H1 (cell line): Measurements from ENCODE around the gene RTN4RL1. TPM values are rescaled to one million over a fixed set of nuclear protein-coding genes. Genes with fewer than 3 reads are reported as not detected.

ENCODE experiments used
- CTCF ChIA-PET: fragments of 300-600 bp; sonication (Branson Sonifier 250); formaldehyde crosslinking; loops from one replicate; lab custom pipeline; 2021; ENCODE audit not compliant: partially characterized antibody; lab: Charles Lee
- POLR2A ChIA-PET: fragments of 300-600 bp; sonication (Branson Sonifier 250); formaldehyde crosslinking; loops from one replicate; lab custom pipeline; 2021; ENCODE audit warnings: inconsistent platforms; ENCODE audit not compliant: partially characterized antibody; lab: Charles Lee
- DNase-seq, 2 experiments: peaks; one replicate each; pipeline versions ENCODE4 v3.0.0 to v3.0.0-alpha.2; 2010 to 2022; ENCODE audit warnings: low spot score in 2 of 2, low read depth in 1 of 2, mixed read lengths in 1 of 2
- FAIRE-seq: peaks from 2 replicates; lab custom pipeline; 2011; peaks lifted over from hg19 to GRCh38; lab: Jason Lieb, UNC
- H2AFZ ChIP-seq: 2 replicates; pipeline ENCODE4 v1.8.1; 2012; ENCODE audit warnings: low read length, inconsistent platforms
- H2AK5ac ChIP-seq: 2 replicates; pipeline ENCODE4 v1.6.1; 2013; ENCODE audit warnings: low read depth, low read length
- H2BK120ac ChIP-seq: replicated peaks from 2 replicates; pipeline ENCODE3; 2013; ENCODE audit warnings: low read depth, low read length, inconsistent platforms
- H2BK12ac ChIP-seq: 2 replicates; pipeline ENCODE4 v1.6.1; 2013; ENCODE audit warnings: low read depth, low read length
- H2BK15ac ChIP-seq: 2 replicates; pipeline ENCODE4 v1.6.1; 2013; ENCODE audit warnings: low read length
- H2BK20ac ChIP-seq: 2 replicates; pipeline ENCODE4 v1.6.1; 2013; ENCODE audit warnings: low read length
- H2BK5ac ChIP-seq: 2 replicates; pipeline ENCODE4 v1.6.1; 2013; ENCODE audit warnings: low read depth, low read length
- H3K14ac ChIP-seq: 2 replicates; pipeline ENCODE4 v1.6.1; 2013; ENCODE audit warnings: inconsistent platforms; ENCODE audit not compliant: insufficient read length
- H3K18ac ChIP-seq: 2 replicates; pipeline ENCODE4 v1.6.1; 2013; ENCODE audit warnings: low read length; ENCODE audit errors: extremely low read depth
- H3K23ac ChIP-seq: 2 replicates; pipeline ENCODE4 v1.6.1; 2013; ENCODE audit warnings: inconsistent platforms; ENCODE audit not compliant: insufficient read length
- H3K23me2 ChIP-seq: 2 replicates; pipeline ENCODE4 v1.6.1; 2013; ENCODE audit warnings: low read depth, low read length
- H3K27ac ChIP-seq: 2 replicates; pipeline ENCODE4 v1.6.1; 2011; ENCODE audit warnings: low read depth, low read length, inconsistent platforms
- H3K27me3 ChIP-seq, 4 experiments: replicated peaks in 1 of 4; 1 replicate in 1 of 4; 2 replicates in 3 of 4; pipeline versions ENCODE4 v1.6.1 to v1.8.1; 2011 to 2013; ENCODE audit warnings: low read length in 3 of 4, mild to moderate bottlenecking in 3 of 4, inconsistent platforms in 2 of 4, mixed read lengths in 2 of 4, moderate library complexity in 1 of 4; ENCODE audit not compliant: control insufficient read depth in 3 of 4, insufficient read depth in 3 of 4; ENCODE audit errors: extremely low read depth in 1 of 4
- H3K36me3 ChIP-seq, 4 experiments: 2 replicates each; pipeline versions ENCODE4 v1.6.1 to v1.8.1; 2011 to 2013; ENCODE audit warnings: mild to moderate bottlenecking in 4 of 4, low read length in 3 of 4, moderate library complexity in 2 of 4, control low read depth in 1 of 4, inconsistent platforms in 1 of 4; ENCODE audit not compliant: insufficient read depth in 4 of 4, control insufficient read depth in 2 of 4
- H3K4ac ChIP-seq: replicated peaks from 2 replicates; pipeline ENCODE3; 2013; ENCODE audit warnings: low read length, low read depth, mixed read lengths, inconsistent platforms; ENCODE audit not compliant: insufficient read length
- H3K4me1 ChIP-seq, 4 experiments: replicated peaks in 1 of 4; 1 replicate in 1 of 4; 2 replicates in 3 of 4; pipeline versions ENCODE4 v1.6.1 to v1.8.1; 2011 to 2013; ENCODE audit warnings: low read length in 3 of 4, inconsistent platforms in 2 of 4, mixed read lengths in 1 of 4; ENCODE audit not compliant: insufficient read depth in 4 of 4, control insufficient read depth in 3 of 4
- H3K4me2 ChIP-seq, 2 experiments: 2 replicates each; pipeline versions ENCODE4 v1.6.1 to v1.8.1; 2011 to 2013; ENCODE audit warnings: low read depth in 2 of 2, low read length in 2 of 2, control low read depth in 1 of 2, inconsistent platforms in 1 of 2, mild to moderate bottlenecking in 1 of 2; ENCODE audit not compliant: insufficient read depth in 1 of 2
- H3K4me3 ChIP-seq, 4 experiments: fragments of 200-600, 300-600 bp in 1 of 4; sonication (generic), shearing (Covaris generic), sonication (Bioruptor Twin) in 1 of 4; 2 replicates each; pipeline versions ENCODE4 v1.5.1 to v1.8.1; 2011 to 2016; ENCODE audit warnings: low read length in 4 of 4, low read depth in 3 of 4, control low read depth in 2 of 4, inconsistent platforms in 2 of 4, mild to moderate bottlenecking in 2 of 4, mixed read lengths in 1 of 4, moderate library complexity in 1 of 4; ENCODE audit not compliant: insufficient read depth in 2 of 4; ENCODE audit errors: extremely low read depth in 1 of 4
- H3K56ac ChIP-seq: replicated peaks from 2 replicates; pipeline ENCODE3; 2013; ENCODE audit warnings: low read depth, mild to moderate bottlenecking, mixed read lengths, low read length, inconsistent platforms; ENCODE audit not compliant: insufficient read length
- H3K79me1 ChIP-seq: 2 replicates; pipeline ENCODE4 v1.6.1; 2013; ENCODE audit warnings: low read depth, low read length, control low read depth
- H3K79me2 ChIP-seq, 2 experiments: 2 replicates each; pipeline versions ENCODE4 v1.6.1 to v1.8.1; 2012 to 2013; ENCODE audit warnings: low read length in 2 of 2, mild to moderate bottlenecking in 2 of 2, inconsistent platforms in 1 of 2; ENCODE audit not compliant: insufficient read depth in 2 of 2, control insufficient read depth in 1 of 2
- H3K9ac ChIP-seq, 4 experiments: replicated peaks in 1 of 4; 1 replicate in 1 of 4; 2 replicates in 3 of 4; pipeline versions ENCODE4 v1.6.1 to v1.8.1; 2011 to 2013; ENCODE audit warnings: low read depth in 3 of 4, low read length in 3 of 4, control low read depth in 2 of 4, mild to moderate bottlenecking in 2 of 4, moderate library complexity in 2 of 4, inconsistent platforms in 1 of 4; ENCODE audit errors: extremely low read depth in 1 of 4
- H3K9me3 ChIP-seq, 2 experiments: 2 replicates each; pipeline versions ENCODE4 v1.6.1 to v1.8.1; 2012 to 2013; ENCODE audit warnings: mild to moderate bottlenecking in 2 of 2, moderate library complexity in 2 of 2, control low read depth in 1 of 2, inconsistent platforms in 1 of 2, low read depth in 1 of 2, low read length in 1 of 2, mixed read lengths in 1 of 2; ENCODE audit not compliant: insufficient read depth in 2 of 2
- H4K20me1 ChIP-seq, 2 experiments: replicated peaks in 1 of 2; 2 replicates each; pipeline versions ENCODE3 to v1.8.1; 2011 to 2013; ENCODE audit warnings: inconsistent platforms in 2 of 2, low read length in 2 of 2, mild to moderate bottlenecking in 1 of 2; ENCODE audit not compliant: insufficient read depth in 2 of 2, control insufficient read depth in 1 of 2
- H4K5ac ChIP-seq: 2 replicates; pipeline ENCODE4 v1.6.1; 2013; ENCODE audit warnings: low read length, low read depth, mixed read lengths, inconsistent platforms; ENCODE audit not compliant: insufficient read length
- H4K8ac ChIP-seq: 2 replicates; pipeline ENCODE4 v1.8.0; 2013; ENCODE audit warnings: mild to moderate bottlenecking, moderate library complexity, low read length, inconsistent platforms; ENCODE audit not compliant: insufficient read depth; ENCODE audit errors: extremely low read depth
- H4K91ac ChIP-seq: replicated peaks from 2 replicates; pipeline ENCODE3; 2013; ENCODE audit warnings: low read length, mixed read lengths, inconsistent platforms; ENCODE audit not compliant: insufficient read length
- SRF ChIP-seq: IDR thresholded peaks from 2 replicates; pipeline ENCODE4 v1.6.1; 2011; ENCODE audit warnings: mild to moderate bottlenecking, low read depth, low read length, moderate library complexity
- WGBS, 2 experiments: shearing (Covaris generic) in 1 of 2; methylation state at CpG; one replicate each; pipeline versions ENCODE4 v1.1.6 to v1.1.7; 2013 to 2015; ENCODE audit warnings: low lambda C conversion rate in 2 of 2, mixed read lengths in 2 of 2, inconsistent platforms in 1 of 2, low coverage in 1 of 2, missing lambda C conversion rate in 1 of 2; ENCODE audit not compliant: insufficient replicate concordance in 2 of 2, insufficient coverage in 1 of 2, insufficient read length in 1 of 2; ENCODE audit errors: extremely low coverage in 1 of 2, missing lambda C conversion rate in 1 of 2; 5-methylcytosine and 5-hydroxymethylcytosine counted together
- polyA plus RNA-seq, 7 experiments: library from polyadenylated mRNA; depleted of rRNA in 3 of 7; stranded (reverse) in 5 of 7; unstranded in 2 of 7; fragments of >200 nt in 5 of 7; fragments of 200-250 nt in 2 of 7; gene quantifications; 1 replicate in 5 of 7; 2 replicates in 1 of 7; 4 replicates in 1 of 7; pipeline versions ENCODE4 v1.2.1 to v1.2.3, GENCODE V29; 2011 to 2013; ENCODE audit warnings: missing spikeins in 2 of 7, mixed read lengths in 2 of 7
- total RNA-seq: library from RNA; stranded (reverse); fragmentation: NEBNext Ultra II Directional; extraction: Animal tissue kit (Norgen Biotek cat#: 25700); gene quantifications from 2 replicates; pipeline ENCODE4 v1.2.1, GENCODE V29; 2021

RTN4RL1 gene
- total and polyA plus RNA-seq, 2 of the 8 experiments (the other 6 are each of a cell fraction or from before 2014, with no cell fraction given): 0.09 TPM; not detected in 1

DNA sequence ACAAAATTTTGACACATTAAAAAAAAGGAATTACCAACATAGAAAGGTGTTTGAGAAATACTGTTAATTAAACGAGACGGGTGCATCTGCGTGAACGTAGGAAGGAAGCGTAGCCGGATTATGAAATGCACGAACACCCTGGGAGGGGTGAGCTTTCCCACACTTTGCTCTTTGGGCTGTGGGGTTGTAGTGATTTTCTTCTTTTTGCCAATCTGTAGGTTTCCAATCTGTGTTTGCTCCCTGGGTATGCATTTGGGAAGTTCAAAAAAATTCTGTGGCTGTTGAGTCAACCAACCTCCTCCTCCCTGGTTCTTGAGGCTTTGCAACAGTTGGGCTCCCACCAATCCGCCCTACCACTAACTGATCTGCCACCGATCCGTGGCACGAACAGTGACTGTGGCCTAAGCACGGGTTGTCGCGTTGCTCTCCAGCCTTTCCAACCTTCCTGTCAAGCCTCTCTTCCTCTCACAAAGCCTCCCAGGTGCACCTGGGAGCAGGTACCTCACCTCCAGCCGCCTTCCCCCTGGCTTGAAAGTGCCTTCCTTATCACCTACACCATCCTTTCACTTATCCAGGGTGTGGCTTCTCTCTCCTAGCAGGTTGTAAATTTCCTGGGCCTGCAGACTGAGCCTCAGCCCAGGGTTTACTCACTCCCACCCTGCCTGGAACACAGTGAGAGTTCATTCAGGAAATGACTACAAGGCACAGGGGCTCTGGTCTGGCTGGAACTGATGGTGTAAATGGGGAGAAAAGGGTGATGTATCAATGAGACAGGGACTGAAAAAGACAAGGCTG, 16.6 kb downstream of the RTN4RL1 start:
- Histone ChIP-seq H4K20me1 (no peaks in the 10 kb centered on the region), H3K23me2 (no peaks in the 10 kb centered on the region), H3K27me3 (peaks cover 0 to 4% (median 3%) of the 10 kb centered on the region in 4 experiments; a peak in 3 of 7 replicates), H2BK12ac (0 out of 2 replicates have a peak overlapping the region, but pooled peaks have one; percentile 4), H3K36me3 (no peaks in the 10 kb centered on the region), H3K4ac (no peak overlapping the region), H3K4me3 (no peak overlapping the region), H2BK15ac (no peak overlapping the region), H3K79me2 (no peaks in the 10 kb centered on the region), H3K4me2 (no peak overlapping the region), H4K91ac (no peak overlapping the region), H4K5ac (no peak overlapping the region), H3K56ac (no peak overlapping the region), H3K9me3 (no peaks in the 10 kb centered on the region), H2BK20ac (no peak overlapping the region), H3K27ac (no peak overlapping the region), H3K23ac (no peak overlapping the region), H3K4me1 (peaks cover 0 to 13% (median 2%) of the 10 kb centered on the region in 4 experiments; a peak in 2 of 7 replicates), H3K18ac (no peak overlapping the region), H2BK120ac (no peak overlapping the region), H3K9ac (no peak overlapping the region), H2AK5ac (no peak overlapping the region), H3K79me1 (no peaks in the 10 kb centered on the region), H4K8ac (no peak overlapping the region), H2AFZ (no peak overlapping the region), H3K14ac (no peak overlapping the region), H2BK5ac (no peak overlapping the region)
- ChIA-PET CTCF (interaction anchor here (1.4 kb wide), 1 partner anchor 78 kb away, joined by 3 read pairs; no protein-coding TSS in a partner anchor), POLR2A (interaction anchor here (0.7 kb wide), 1 partner anchor 98 kb away, joined by 4 read pairs; no protein-coding TSS in a partner anchor)
- TF ChIP-seq SRF: no peak
- DNase-seq (no peak), FAIRE-seq (no peak)
- WGBS, 2 experiments: 87% methylated on average over 15 of the region's 15 CpGs; no CpG with 5 or more reads in 1 of the 2 experiments
